ENCODE data around the gene TRMO. TPM values are rescaled to one million over a fixed set of nuclear protein-coding genes. Genes with fewer than 3 reads are reported as not detected.

The TRMO gene
- total RNA-seq, 1 experiment from 2014 or later, result 10.4 TPM

- in situ Hi-C loops (cut with HindIII; ENCODE audit: low pct_unique_long_range_greater_than_20kb, low sequenced_read_pairs) (no loop called here), intact Hi-C loops (cut with micrococcal nuclease; ENCODE audit: unreplicated experiment) (no loop called here)
- DNase-seq (ENCODE audit: low read depth, low spot score) (no peak), ATAC-seq (no peak)
- no peak overlapping the region for H3K27ac ChIP-seq (ENCODE audit: low read length)
- no peak overlapping the region for H3K4me3 ChIP-seq (ENCODE audit: low read depth in 2 of 2, low read length in 2 of 2)
- no peaks in the 10 kb centered on the region for H3K27me3 ChIP-seq (ENCODE audit: control insufficient read depth, insufficient read depth, low read length)
- TF ChIP-seq CTCF (IDR thresholded peaks at IDR 0.05), result no peak
- no peak for TF ChIP-seq REST (IDR thresholded peaks at IDR 0.05; ENCODE audit: insufficient read depth in 1 of 2, low read depth in 2 of 2, low read length in 1 of 2)
- TF ChIP-seq TCF7L2 (IDR thresholded peaks at IDR 0.05; ENCODE audit: low read depth, low read length), result no peak
- TF ChIP-seq POLR2AphosphoS5 (IDR thresholded peaks at IDR 0.05; ENCODE audit: low read depth, low read length), result no peak
- TF ChIP-seq SIN3A (IDR thresholded peaks at IDR 0.05; ENCODE audit: borderline replicate concordance, insufficient read depth, low read depth, low read length), result no peak
- H3K36me3 ChIP-seq (ENCODE audit: control insufficient read depth, insufficient read depth, low read length), result no peaks in the 10 kb centered on the region
- CTCF ChIA-PET, result no interaction called here
- no TSS peak for BruUV-seq (replicated peaks)
- POLR2A ChIA-PET, result no interaction called here
- no peaks in the 10 kb centered on the region for H3K4me1 ChIP-seq (ENCODE audit: control insufficient read depth, insufficient read depth, low read length)
- no peaks in the 10 kb centered on the region for H3K9me3 ChIP-seq (ENCODE audit: control insufficient read depth, insufficient read depth, low read depth, low read length)
Observed at GRCh38 chr9:97906236-97906831, 16.0 kb downstream of the TRMO start.

GRCh38 chr9:97905228-97905627, 17.1 kb downstream of the TRMO start:
- ATAC-seq (no peak), DNase-seq (ENCODE audit: low read depth, low spot score) (no peak)
- H3K27ac ChIP-seq (ENCODE audit: low read length), result no peak overlapping the region
- TF ChIP-seq CTCF (IDR thresholded peaks at IDR 0.05), result no peak
- no peak for TF ChIP-seq REST (IDR thresholded peaks at IDR 0.05; ENCODE audit: insufficient read depth in 1 of 2, low read depth in 2 of 2, low read length in 1 of 2)
- TF ChIP-seq SIN3A (IDR thresholded peaks at IDR 0.05; ENCODE audit: borderline replicate concordance, insufficient read depth, low read depth, low read length), result no peak
- no peak for TF ChIP-seq TCF7L2 (IDR thresholded peaks at IDR 0.05; ENCODE audit: low read depth, low read length)
- TF ChIP-seq POLR2AphosphoS5 (IDR thresholded peaks at IDR 0.05; ENCODE audit: low read depth, low read length), result no peak
- intact Hi-C loops (cut with micrococcal nuclease; ENCODE audit: unreplicated experiment) (no loop called here), in situ Hi-C loops (cut with HindIII; ENCODE audit: low pct_unique_long_range_greater_than_20kb, low sequenced_read_pairs) (no loop called here)
- no peak overlapping the region for H3K4me3 ChIP-seq (ENCODE audit: low read depth in 2 of 2, low read length in 2 of 2)
- H3K9me3 ChIP-seq (ENCODE audit: control insufficient read depth, insufficient read depth, low read depth, low read length), result no peaks in the 10 kb centered on the region
- ChIA-PET CTCF (no interaction called here), POLR2A (no interaction called here)
- no peaks in the 10 kb centered on the region for H3K4me1 ChIP-seq (ENCODE audit: control insufficient read depth, insufficient read depth, low read length)
- no peaks in the 10 kb centered on the region for H3K27me3 ChIP-seq (ENCODE audit: control insufficient read depth, insufficient read depth, low read length)
- BruUV-seq (replicated peaks), result no TSS peak
- no peaks in the 10 kb centered on the region for H3K36me3 ChIP-seq (ENCODE audit: control insufficient read depth, insufficient read depth, low read length)

Measured in Panc1 (cell line).